Measurements from ENCODE around the gene ELMO1.

DNA sequence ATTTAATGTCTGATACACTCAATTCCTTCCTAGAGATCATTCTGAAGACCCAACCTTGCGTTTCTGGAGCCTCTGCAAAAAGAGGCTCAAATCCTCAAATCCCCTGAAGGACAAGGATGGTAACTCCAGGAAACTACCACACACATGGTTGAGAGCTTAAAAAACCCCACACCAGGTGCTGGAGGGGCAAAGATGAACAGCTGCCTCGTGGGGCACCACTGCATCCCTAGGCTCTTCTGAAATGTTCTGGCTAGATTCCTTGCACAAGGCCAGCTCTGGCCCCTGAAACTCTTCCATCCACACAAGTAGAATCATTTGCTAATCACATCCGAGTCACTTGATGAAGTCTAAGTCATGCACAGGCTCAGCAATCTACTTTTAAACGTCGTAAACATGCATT is 286.6 kb downstream of the ELMO1 start:
- TF ChIP-seq, protein P1, sequence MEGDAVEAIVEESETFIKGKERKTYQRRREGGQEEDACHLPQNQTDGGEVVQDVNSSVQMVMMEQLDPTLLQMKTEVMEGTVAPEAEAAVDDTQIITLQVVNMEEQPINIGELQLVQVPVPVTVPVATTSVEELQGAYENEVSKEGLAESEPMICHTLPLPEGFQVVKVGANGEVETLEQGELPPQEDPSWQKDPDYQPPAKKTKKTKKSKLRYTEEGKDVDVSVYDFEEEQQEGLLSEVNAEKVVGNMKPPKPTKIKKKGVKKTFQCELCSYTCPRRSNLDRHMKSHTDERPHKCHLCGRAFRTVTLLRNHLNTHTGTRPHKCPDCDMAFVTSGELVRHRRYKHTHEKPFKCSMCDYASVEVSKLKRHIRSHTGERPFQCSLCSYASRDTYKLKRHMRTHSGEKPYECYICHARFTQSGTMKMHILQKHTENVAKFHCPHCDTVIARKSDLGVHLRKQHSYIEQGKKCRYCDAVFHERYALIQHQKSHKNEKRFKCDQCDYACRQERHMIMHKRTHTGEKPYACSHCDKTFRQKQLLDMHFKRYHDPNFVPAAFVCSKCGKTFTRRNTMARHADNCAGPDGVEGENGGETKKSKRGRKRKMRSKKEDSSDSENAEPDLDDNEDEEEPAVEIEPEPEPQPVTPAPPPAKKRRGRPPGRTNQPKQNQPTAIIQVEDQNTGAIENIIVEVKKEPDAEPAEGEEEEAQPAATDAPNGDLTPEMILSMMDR (IDR thresholded peaks at IDR 0.05) = no peak
- TF ChIP-seq POLR2A (IDR thresholded peaks at IDR 0.05) (no peak), EP300 (IDR thresholded peaks at IDR 0.05) (no peak)

Data from ovary (tissue), 3 donors.